Measurements from ENCODE around the gene CPSF4L. TPM values are rescaled to one million over a fixed set of nuclear protein-coding genes. Genes with fewer than 3 reads are reported as not detected.

The CPSF4L gene
- polyA plus RNA-seq, 2 of the 4 experiments (the other 2 are of a cell fraction) = 0.13 TPM; not detected in 1

DNA sequence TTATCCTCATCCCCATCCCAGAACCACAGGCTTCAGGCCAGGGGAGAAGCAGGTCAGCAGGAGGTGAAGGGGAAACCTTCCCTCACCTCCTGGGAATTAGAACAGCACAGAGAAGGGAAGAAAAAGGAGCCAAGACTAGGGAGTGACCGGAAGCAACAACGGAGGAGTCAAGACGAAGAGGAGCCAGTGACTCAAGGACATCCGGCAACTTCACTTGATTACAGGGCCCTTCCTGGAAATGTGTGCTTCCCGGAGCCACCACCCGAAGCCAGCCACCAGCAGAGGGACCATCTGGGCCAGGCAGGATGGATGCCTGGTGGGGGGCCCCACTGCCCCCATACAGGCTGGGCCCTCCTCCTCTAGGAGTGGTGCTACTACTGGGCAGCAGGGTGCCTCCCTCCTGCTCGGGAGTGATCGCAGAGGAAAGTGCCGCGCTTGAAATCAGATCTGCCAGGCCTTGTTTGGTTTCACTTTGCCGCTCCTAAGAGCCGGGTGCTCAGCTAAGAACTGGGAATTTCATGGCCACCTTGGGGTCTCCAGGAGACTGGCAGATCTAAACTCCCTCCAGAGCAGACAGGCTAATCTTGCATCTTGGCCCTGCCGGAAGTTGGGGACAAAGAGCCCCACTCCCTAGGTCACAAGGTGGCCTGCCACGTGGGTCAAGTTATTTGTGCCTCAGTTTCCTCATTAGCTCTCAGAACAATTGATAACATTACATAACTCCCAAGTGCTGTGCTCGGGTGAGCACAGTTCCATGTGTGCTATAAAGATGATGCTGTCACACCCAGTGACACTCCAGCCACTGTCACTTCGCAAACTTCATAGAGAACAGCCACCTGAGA lies 43.5 kb upstream of the CPSF4L start (continued):
- TF ChIP-seq, protein P1, sequence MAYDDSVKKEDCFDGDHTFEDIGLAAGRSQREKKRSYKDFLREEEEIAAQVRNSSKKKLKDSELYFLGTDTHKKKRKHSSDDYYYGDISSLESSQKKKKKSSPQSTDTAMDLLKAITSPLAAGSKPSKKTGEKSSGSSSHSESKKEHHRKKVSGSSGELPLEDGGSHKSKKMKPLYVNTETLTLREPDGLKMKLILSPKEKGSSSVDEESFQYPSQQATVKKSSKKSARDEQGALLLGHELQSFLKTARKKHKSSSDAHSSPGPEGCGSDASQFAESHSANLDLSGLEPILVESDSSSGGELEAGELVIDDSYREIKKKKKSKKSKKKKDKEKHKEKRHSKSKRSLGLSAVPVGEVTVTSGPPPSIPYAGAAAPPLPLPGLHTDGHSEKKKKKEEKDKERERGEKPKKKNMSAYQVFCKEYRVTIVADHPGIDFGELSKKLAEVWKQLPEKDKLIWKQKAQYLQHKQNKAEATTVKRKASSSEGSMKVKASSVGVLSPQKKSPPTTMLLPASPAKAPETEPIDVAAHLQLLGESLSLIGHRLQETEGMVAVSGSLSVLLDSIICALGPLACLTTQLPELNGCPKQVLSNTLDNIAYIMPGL (CRISPR knock-in tag; IDR thresholded peaks at IDR 0.05; ENCODE audit: borderline replicate concordance) = no peak
- TF ChIP-seq FOXS1 (CRISPR knock-in tag; IDR thresholded peaks at IDR 0.05) = no peak
- TF ChIP-seq NPAS2 (CRISPR knock-in tag; IDR thresholded peaks at IDR 0.05; ENCODE audit: borderline replicate concordance) = no peak
- TF ChIP-seq, protein P2, sequence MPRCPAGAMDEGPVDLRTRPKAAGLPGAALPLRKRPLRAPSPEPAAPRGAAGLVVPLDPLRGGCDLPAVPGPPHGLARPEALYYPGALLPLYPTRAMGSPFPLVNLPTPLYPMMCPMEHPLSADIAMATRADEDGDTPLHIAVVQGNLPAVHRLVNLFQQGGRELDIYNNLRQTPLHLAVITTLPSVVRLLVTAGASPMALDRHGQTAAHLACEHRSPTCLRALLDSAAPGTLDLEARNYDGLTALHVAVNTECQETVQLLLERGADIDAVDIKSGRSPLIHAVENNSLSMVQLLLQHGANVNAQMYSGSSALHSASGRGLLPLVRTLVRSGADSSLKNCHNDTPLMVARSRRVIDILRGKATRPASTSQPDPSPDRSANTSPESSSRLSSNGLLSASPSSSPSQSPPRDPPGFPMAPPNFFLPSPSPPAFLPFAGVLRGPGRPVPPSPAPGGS (IDR thresholded peaks at IDR 0.05) = no peak
- no peak for TF ChIP-seq CBX2 (IDR thresholded peaks at IDR 0.05; ENCODE audit: borderline replicate concordance, low read depth)
- no peak for TF ChIP-seq MAZ (IDR thresholded peaks at IDR 0.05; ENCODE audit: borderline replicate concordance, low read depth, low read length)
- TF ChIP-seq ESRRA (IDR thresholded peaks at IDR 0.05; ENCODE audit: borderline replicate concordance, low read length) = no peak
- TF ChIP-seq, protein P3, sequence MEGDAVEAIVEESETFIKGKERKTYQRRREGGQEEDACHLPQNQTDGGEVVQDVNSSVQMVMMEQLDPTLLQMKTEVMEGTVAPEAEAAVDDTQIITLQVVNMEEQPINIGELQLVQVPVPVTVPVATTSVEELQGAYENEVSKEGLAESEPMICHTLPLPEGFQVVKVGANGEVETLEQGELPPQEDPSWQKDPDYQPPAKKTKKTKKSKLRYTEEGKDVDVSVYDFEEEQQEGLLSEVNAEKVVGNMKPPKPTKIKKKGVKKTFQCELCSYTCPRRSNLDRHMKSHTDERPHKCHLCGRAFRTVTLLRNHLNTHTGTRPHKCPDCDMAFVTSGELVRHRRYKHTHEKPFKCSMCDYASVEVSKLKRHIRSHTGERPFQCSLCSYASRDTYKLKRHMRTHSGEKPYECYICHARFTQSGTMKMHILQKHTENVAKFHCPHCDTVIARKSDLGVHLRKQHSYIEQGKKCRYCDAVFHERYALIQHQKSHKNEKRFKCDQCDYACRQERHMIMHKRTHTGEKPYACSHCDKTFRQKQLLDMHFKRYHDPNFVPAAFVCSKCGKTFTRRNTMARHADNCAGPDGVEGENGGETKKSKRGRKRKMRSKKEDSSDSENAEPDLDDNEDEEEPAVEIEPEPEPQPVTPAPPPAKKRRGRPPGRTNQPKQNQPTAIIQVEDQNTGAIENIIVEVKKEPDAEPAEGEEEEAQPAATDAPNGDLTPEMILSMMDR (IDR thresholded peaks at IDR 0.05) = peak; percentile 24; the same call in 2 of the 3 replicates
- TF ChIP-seq, protein P4, sequence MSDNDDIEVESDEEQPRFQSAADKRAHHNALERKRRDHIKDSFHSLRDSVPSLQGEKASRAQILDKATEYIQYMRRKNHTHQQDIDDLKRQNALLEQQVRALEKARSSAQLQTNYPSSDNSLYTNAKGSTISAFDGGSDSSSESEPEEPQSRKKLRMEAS (IDR thresholded peaks at IDR 0.05) = peak; percentile 67
- no peak for TF ChIP-seq EHMT2 (IDR thresholded peaks at IDR 0.05; ENCODE audit: low read depth)
- TF ChIP-seq NR3C1 (IDR thresholded peaks at IDR 0.05) = no peak
- no peak for TF ChIP-seq FOSL2 (IDR thresholded peaks at IDR 0.05)
- no peak for TF ChIP-seq FOSL2 (CRISPR knock-in tag; IDR thresholded peaks at IDR 0.05)
- no peak; a peak in 1 of 5 replicates for TF ChIP-seq JUN (IDR thresholded peaks at IDR 0.05)
- no peak for TF ChIP-seq JUNB (IDR thresholded peaks at IDR 0.05)
- TF ChIP-seq POLR2A (IDR thresholded peaks at IDR 0.05; ENCODE audit: low read length) = peak; percentile 24; the same call in 1 of the 2 replicates
- TF ChIP-seq RCOR1 (IDR thresholded peaks at IDR 0.05; ENCODE audit: low read depth, low read length) = no peak
- TF ChIP-seq, protein P5, sequence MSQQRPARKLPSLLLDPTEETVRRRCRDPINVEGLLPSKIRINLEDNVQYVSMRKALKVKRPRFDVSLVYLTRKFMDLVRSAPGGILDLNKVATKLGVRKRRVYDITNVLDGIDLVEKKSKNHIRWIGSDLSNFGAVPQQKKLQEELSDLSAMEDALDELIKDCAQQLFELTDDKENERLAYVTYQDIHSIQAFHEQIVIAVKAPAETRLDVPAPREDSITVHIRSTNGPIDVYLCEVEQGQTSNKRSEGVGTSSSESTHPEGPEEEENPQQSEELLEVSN (IDR thresholded peaks at IDR 0.05; ENCODE audit: borderline replicate concordance, low read depth) = peak; percentile 53; the same call in 1 of the 2 replicates
- no peak for TF ChIP-seq ZC3H11A (IDR thresholded peaks at IDR 0.05)
- no peak for TF ChIP-seq KDM5A (IDR thresholded peaks at IDR 0.05)
- TF ChIP-seq MAFK (IDR thresholded peaks at IDR 0.05; ENCODE audit: partially characterized antibody) = no peak
- TF ChIP-seq TP53 (CRISPR knock-in tag; IDR thresholded peaks at IDR 0.05) = no peak
- TF ChIP-seq NFE2L2 (conservative IDR thresholded peaks at IDR 0.05; ENCODE audit: low read length) = no peak
- TF ChIP-seq RAD21 (conservative IDR thresholded peaks at IDR 0.05 in 1 of 2, IDR thresholded peaks at IDR 0.05 in 1 of 2) = peak; percentile 39 to 46; a peak in 3 of 5 replicates
- TF ChIP-seq, protein P6, sequence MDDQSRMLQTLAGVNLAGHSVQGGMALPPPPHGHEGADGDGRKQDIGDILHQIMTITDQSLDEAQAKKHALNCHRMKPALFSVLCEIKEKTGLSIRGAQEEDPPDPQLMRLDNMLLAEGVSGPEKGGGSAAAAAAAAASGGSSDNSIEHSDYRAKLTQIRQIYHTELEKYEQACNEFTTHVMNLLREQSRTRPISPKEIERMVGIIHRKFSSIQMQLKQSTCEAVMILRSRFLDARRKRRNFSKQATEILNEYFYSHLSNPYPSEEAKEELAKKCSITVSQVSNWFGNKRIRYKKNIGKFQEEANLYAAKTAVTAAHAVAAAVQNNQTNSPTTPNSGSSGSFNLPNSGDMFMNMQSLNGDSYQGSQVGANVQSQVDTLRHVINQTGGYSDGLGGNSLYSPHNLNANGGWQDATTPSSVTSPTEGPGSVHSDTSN (IDR thresholded peaks at IDR 0.05) = no peak

Data from A549 (cell line).